GM18526 (cell line): ENCODE measurements around the gene RDH13.

ENCODE experiments used
- POLR2A ChIP-seq: IDR thresholded peaks from 3 replicates; pipeline ENCODE4 v1.6.1; 2011; ENCODE audit not compliant: insufficient read length; ENCODE audit errors: extremely low read depth

RDH13 gene

DNA sequence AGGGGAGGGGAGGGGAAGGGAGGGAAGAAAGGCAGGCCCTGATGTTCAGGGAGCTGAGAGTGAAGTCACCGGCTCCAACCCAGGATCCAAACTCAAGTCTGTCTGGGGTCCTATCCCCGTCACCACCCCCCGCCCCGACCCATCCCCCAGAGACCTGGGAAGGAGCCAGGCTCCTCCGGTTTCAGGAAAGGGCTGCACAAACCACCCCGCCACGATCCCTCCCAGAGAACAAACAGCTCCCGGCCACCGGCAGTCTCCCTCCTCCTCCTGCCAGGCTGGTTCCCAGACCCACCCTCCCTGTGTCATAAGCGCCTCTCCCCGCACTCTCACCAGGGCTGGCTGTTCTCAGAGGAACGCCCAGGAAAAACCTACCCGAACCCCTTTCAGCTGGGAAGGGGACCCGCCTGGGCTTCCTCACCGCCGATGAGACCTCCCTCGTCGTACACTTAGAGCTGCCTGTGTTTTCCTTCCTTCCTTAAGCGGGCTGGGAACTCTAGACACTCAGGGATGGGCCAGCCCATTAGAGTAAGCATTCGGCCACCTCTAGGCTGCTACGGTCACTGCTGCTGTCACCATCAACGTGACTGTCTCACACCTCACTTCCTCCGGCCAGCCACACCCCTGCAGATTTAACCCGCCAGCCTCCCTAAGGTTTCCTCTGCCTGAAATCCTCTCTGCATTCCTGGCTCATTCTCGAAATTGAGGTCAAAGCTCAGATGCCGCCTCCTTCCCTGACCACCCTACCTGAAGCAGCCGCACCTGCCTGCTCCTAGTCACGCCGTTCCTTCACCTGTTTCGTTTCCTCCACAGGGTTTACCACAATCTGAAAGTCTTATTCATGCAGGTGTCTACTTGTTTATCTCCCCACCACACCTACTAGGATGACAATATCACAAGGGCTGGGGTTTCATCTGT lies 6.3 kb upstream of the RDH13 start:
- no peak for TF ChIP-seq POLR2A

DNA sequence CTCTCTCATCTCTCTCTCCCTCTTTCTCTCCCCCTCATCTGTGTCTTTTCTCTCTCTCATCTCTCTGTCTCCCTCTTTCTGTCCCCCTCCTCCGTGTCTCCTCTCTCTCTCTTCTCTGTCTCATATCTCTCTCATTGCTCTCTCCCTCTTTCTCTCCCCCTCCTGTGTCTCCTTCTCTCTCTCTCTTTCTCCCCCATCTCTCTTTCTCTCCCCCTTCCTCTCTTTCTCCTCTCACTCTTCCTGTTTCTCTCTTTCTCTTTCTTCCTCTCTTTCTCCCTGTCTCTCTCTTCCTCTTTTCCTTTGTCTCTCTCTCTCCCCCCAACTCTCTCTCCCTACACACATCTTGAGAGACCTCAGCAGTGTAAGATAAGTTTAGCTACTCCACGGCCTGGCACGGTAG lies 4.9 kb upstream of the RDH13 start:
- no peak for TF ChIP-seq POLR2A

DNA sequence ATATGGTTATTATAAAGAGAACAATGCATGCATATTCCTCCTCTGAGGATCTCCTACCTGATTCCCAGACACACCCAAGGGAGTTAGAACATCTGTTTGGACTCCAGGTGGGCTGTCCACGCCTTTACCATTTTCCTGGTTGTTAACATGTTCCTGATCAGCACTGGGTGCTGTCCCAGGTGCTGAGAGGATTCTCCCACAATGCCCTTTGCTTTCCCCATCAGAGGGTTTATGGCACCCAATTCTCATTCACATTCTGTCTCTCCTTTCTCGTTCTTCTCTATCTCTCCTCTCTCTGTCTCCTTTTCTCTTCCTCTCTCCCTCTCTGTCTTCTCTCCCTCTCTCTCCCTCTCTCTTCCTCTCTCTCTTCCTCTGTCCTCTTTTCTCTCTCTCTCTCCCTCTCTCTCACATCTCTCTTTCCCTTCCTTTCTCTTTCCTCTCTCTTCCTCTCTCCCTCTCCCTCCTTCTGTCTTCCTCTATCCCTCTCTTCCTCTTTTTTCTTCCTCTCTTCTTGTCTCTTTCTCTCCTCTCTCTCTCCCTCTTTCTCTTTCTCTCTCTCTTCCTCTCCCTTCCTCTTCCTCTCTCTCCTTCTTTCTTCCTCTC lies 3.3 kb upstream of the RDH13 start:
- TF ChIP-seq POLR2A, result no peak

DNA sequence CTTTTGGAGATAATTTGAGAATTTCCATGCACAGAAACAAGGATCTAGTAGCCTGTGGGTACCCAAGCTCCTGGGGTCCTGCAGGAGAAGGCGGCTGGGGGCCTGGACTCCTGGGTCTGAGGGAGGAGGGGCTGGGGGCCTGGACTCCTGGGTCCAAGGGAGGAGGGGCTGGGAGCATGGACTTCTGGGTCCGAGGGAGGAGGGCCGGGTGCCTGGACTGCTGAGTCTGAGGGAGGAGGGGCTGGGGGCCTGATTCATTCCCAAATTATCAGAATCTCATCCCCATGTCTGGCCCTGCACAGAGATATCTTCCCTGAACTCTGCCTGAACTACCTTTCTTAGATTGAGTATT lies 520 bp upstream of the RDH13 start:
- TF ChIP-seq POLR2A, result no peak

DNA sequence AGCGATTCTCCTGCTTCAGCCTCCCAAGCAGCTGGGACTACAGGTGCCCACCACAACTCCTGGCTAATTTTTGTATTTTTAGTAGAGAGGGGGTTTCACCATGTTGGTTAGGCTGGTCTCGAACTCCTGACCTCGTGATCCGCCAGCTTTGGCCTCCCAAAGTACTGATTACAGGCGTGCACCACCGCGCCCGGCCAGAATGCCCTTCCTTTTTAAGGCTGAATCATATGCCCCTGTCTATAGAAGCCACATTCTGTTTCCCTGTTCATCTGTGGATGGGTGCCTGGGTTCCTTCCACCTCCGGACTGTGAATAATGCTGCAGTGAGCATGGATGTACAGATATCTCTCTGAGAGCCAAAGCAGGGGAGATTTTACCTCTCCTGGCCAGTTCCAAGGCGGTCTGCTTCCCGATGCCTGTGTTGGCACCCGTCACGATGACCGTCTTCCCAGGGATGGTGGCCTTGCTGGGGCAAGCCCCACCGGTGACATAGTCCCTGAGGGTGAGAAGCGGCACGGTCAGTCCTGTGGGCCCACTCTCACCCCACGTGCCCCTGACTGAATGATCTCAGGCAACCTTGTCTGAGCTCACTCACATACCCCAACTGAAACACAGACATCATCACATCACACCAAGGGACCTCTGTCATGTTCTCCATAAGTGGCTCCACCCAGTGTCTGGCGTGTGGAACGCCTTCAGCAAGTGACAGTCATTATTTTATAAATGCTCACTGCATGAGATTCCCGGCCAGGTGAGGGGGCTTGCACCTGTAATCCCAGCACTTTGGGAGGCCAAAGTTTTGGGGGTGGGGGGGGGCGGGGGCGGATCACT lies 4.0 kb downstream of the RDH13 start:
- TF ChIP-seq POLR2A, result no peak

DNA sequence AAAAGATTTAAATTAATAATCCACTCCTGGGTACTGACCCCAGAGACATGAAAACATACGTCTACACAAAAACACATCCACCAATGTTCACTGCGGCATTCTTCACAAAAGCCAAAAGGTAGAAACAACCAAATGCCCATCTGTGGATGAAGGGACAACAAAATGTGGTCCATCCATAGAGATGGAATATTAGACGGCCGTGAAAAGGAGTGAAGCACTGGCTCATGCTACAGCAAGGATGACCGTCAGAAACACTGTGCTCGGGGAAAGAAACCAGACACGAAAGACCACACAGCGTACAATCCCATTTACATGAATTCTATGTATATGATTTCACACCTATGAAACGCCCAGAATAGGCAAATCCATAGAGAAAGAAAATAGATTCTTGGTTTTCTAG lies 6.1 kb downstream of the RDH13 start:
- TF ChIP-seq POLR2A, result no peak

DNA sequence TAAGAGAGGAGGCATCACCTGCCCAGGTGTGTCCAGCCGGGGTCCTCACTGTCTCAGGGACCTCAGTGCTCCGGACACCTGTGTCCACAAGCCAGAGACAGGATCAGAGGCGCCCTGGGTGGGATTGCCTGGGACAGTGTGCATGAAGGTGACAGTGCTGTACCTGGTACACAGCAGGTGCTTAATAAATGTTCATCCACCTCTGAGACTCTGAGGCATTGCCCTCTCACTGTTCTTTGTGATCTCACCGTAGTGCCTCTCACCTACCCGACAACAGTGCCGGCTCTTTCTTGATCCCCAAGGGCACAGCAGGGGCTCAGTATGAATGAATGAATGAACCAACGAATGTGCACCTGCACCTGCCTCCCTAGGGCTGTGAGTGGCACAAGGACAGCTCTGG lies 9.2 kb downstream of the RDH13 start:
- no peak for TF ChIP-seq POLR2A

DNA sequence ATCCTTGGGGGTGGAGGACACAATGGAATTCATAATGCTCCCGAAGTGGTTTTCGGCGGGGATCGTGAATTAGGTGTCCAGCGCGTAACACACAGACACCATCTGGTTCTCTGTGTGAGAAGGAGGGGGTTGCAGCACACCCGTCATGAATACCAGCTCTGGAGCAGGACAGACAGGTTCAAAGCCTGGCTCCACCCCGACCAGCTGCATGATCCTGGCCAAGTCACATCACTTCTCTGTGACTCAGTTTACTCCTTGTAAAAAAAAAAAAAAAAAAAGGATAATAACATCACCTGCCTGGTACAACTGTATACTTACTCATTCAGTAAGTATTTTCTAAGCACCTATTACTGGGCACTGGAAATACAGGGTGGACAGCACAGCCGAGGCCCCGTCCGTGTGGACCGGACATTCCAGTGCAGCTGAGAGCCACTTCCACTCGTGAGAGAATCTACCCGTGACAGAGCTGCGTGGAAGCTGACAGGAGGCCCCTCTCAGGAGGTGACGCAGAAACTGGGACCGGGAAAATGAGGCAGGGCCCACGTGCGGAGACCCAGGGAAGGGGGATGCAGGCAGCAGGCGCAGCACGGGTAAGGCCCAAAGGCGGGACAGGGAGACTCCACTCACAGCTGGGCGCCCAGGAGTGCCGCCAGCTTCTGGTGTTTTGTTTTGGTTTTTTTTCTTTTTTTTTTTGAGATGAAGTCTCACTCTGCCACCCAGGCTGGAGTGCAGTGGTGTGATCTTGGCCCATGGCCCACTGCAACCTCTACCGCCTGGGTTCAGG lies 12.0 kb downstream of the RDH13 start:
- no peak for TF ChIP-seq POLR2A

DNA sequence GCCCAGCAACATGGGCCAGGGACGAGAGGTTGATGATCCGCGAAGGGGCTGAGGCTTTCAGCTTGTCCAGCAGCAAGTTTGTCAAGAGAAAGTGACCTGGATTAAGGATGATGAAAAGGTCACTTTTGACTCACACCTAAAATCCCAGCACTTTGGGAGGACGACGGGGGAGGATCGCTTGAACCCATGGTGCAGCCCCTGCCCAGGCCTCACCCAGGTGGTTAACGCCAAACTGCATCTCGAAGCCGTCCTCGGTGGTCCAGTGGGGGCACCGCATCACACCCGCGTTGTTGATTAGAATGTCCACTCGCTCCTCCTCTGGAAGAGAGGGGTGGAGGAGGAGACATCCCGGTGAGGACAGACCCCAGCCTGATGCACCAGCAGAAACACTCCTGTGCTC lies 14.5 kb downstream of the RDH13 start:
- TF ChIP-seq POLR2A, result no peak

DNA sequence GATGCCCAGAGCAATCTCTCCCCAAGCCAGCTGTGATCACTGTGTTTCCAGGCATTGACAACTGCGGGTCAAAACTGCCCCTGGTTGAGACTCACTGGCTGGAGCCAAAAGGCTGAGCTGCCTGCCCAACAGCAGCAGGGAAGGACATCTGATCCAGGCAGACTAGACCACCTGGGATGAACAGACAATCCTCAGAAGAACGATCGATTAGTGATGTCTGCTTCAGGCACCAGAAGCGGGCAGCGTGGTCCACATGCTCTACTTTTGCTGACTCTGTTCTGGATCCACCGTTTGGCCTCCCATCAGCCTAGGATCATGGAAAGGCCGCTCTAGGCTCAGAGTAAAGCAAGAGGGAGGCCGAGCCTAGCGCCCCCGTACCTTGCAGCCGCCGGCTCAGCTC lies 15.0 kb downstream of the RDH13 start:
- TF ChIP-seq POLR2A, result no peak

DNA sequence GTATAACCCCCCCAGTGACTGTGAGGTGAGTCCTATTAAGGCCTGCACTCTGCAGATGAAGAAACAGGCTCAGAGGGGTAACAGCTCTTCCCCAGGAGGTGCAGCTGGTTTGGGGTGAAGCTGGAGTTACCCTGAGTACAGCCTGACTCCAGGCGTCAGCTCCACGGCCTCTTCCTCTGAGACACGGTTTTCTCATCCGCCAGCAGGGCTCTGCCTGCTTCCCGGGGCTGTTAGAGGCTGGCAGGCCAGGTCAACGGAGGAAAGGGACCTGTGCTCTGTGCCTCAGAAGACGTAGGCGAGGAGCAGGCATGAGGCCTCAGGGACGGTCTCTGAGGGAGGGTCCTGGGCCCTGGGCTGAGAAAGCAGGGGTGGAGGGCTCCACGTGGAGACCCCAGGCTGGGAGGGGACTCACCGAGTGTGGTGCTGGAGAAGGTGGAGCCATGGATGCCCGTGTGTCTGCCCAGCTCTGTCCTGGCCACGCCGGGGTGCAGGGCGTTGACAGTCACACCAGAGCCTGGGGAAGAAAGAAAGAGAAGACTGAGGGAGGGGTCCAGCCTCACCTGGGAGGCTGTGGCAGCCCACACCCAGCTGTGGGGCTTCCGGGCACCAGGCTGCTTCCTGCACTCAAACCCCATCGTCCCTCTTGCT lies 15.8 kb downstream of the RDH13 start:
- no peak for TF ChIP-seq POLR2A

DNA sequence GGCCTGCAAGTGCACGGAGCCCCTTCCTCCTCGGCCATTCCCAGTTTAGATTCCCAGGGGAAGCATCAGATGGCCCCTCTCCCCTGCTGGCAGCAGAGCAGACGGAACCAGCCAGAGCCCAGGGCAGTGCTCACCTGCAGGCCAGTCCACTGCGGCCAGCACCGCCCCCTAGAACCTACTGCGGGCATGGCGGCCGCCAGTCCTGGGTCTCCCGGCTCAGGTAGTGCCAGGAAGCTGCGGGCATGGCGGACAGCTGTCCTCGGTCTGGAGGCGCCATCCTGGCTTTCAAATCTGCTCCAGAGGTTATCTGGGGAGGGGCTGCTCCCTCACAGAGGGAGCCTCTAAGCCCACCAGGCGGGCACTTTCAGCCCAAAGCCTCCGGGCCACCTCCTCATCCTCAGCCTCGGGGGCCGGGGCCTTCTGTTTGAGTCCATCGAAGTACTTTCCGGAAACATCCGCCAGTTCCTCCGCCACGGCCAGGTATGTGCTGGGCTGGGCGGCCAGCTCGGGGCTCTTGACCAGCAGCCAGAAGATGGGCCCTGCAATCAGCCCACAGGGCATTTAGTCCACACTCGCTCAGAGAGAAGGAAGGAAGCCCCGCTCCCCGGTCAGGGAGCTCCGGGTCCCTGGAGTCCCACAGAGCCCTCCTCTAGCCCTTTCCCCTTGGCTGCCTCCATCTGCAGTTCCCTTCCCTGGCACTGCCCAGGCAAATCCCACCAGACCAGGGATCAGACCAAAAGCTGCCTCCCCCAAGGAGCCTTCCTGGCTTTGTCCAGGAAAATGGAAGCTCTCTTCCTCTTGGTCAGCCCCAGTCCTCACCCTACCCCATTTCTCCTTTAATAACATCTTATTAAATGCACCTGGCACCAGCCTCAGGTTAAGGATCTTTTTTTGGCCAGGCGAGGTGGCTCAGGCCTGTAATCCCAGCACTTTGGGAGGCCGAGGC lies 17.9 kb downstream of the RDH13 start:
- no peak for TF ChIP-seq POLR2A

DNA sequence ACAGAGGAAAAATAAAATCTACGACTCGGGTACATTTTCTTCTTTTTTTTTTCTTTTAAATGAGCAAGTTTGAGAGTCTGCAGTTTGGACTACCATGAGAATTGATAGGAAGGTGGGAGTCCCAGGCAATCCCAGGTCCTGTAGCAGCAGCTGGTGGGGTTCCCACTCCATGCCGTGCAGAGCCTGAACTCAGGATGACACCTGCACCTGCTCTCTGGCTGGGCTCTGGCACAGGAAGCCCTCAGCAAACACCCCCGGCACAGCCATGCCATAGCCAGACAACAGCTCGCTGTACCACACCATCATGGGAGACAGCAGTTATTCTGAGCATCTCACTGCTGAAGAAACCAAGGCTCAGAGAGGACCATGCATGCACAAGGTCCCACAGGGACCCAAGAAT lies 18.7 kb downstream of the RDH13 start:
- TF ChIP-seq POLR2A, result no peak

DNA sequence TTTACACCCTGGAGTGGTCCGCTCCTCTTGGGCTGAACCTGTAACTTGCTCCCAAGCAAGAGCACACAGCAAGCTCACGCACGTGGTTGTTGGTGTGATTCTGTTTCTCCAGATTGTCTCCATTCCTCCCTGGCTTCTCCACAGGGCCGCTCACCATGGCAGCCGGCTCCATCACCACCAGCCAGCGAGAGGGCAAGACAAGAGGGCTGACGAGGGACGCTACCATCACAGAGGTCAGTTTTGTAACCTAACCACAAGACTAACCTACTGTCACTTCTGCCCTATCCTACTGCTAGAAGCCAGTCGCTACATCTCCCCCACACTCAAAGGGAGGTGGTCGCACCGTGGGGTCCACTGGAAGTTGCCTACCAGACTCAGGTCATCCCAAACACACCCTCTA lies 20.3 kb downstream of the RDH13 start:
- no peak for TF ChIP-seq POLR2A
